Measurements from ENCODE around the gene AIFM3. TPM values are rescaled to one million over a fixed set of nuclear protein-coding genes. Genes with fewer than 3 reads are reported as not detected.

Gene AIFM3
- total RNA-seq, 1 donor from 2014 or later: 0.64 TPM

GRCh38 chr22:20956258-20957101 is 10.6 kb upstream of the AIFM3 start:
- TF ChIP-seq, protein P1, sequence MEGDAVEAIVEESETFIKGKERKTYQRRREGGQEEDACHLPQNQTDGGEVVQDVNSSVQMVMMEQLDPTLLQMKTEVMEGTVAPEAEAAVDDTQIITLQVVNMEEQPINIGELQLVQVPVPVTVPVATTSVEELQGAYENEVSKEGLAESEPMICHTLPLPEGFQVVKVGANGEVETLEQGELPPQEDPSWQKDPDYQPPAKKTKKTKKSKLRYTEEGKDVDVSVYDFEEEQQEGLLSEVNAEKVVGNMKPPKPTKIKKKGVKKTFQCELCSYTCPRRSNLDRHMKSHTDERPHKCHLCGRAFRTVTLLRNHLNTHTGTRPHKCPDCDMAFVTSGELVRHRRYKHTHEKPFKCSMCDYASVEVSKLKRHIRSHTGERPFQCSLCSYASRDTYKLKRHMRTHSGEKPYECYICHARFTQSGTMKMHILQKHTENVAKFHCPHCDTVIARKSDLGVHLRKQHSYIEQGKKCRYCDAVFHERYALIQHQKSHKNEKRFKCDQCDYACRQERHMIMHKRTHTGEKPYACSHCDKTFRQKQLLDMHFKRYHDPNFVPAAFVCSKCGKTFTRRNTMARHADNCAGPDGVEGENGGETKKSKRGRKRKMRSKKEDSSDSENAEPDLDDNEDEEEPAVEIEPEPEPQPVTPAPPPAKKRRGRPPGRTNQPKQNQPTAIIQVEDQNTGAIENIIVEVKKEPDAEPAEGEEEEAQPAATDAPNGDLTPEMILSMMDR (IDR thresholded peaks at IDR 0.05; ENCODE audit: partially characterized antibody, unreplicated experiment): no peak
- Mint-ChIP-seq H3K27ac (ENCODE audit: unreplicated experiment) (no peak overlapping the region), H3K4me3 (ENCODE audit: unreplicated experiment) (peak overlapping the region; percentile 61), H3K36me3 (ENCODE audit: unreplicated experiment) (no peaks in the 10 kb centered on the region), H3K9me3 (ENCODE audit: unreplicated experiment) (peaks cover 16% of the 10 kb centered on the region), H3K4me1 (ENCODE audit: low read depth, unreplicated experiment) (peaks cover 21% of the 10 kb centered on the region), H3K27me3 (ENCODE audit: unreplicated experiment) (peaks cover 16% of the 10 kb centered on the region)
- DNase-seq: no peak

DNA sequence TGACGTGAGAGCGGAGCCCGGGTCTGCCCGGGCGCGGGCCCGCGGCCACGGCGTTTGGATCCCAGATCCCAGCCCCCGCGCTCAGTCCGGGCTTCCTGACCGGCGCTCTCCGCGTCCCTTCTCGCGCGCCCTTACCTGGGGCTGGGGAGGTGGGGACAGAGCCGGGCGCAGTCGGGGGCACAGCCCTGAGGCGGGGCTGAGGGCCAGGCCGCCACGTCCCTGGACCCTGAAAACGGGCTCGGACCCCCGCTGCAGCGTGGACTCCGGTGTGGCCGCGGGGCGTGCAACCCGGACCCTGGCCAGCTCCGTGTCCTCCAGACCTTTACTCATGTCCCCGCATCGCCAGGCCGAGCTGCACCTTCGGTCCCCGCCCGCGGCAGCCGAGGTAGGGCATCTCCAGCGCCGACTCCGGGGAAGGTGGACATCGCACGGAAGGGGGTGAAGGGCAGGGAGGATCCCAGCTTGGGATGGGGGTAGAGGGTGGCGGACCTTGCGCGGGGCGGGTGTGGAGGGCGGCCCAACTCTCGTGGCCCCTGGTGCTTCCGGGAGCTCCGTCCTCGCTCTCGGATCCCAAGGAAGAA is 9.9 kb upstream of the AIFM3 start:
- Mint-ChIP-seq H3K27me3 (ENCODE audit: unreplicated experiment) (peaks cover 16% of the 10 kb centered on the region), H3K9me3 (ENCODE audit: unreplicated experiment) (peaks cover 13% of the 10 kb centered on the region), H3K27ac (ENCODE audit: unreplicated experiment) (no peak overlapping the region), H3K36me3 (ENCODE audit: unreplicated experiment) (no peaks in the 10 kb centered on the region), H3K4me1 (ENCODE audit: low read depth, unreplicated experiment) (peaks cover 14% of the 10 kb centered on the region), H3K4me3 (ENCODE audit: unreplicated experiment) (peak overlapping the region; percentile 64)
- TF ChIP-seq, protein P1 (IDR thresholded peaks at IDR 0.05; ENCODE audit: partially characterized antibody, unreplicated experiment): no peak
- no peak for DNase-seq

GRCh38 chr22:20957683-20958431 is 9.2 kb upstream of the AIFM3 start:
- H3K27ac Mint-ChIP-seq (ENCODE audit: unreplicated experiment): peak overlapping the region; percentile 38
- TF ChIP-seq, protein P1 (IDR thresholded peaks at IDR 0.05; ENCODE audit: partially characterized antibody, unreplicated experiment): no peak
- peaks cover 11% of the 10 kb centered on the region for H3K27me3 Mint-ChIP-seq (ENCODE audit: unreplicated experiment)
- peak overlapping the region; percentile 64 for H3K4me3 Mint-ChIP-seq (ENCODE audit: unreplicated experiment)
- H3K9me3 Mint-ChIP-seq (ENCODE audit: unreplicated experiment): peaks cover 10% of the 10 kb centered on the region
- DNase-seq: peak; percentile 46
- H3K4me1 Mint-ChIP-seq (ENCODE audit: low read depth, unreplicated experiment): peaks cover 8% of the 10 kb centered on the region
- H3K36me3 Mint-ChIP-seq (ENCODE audit: unreplicated experiment): no peaks in the 10 kb centered on the region

DNA sequence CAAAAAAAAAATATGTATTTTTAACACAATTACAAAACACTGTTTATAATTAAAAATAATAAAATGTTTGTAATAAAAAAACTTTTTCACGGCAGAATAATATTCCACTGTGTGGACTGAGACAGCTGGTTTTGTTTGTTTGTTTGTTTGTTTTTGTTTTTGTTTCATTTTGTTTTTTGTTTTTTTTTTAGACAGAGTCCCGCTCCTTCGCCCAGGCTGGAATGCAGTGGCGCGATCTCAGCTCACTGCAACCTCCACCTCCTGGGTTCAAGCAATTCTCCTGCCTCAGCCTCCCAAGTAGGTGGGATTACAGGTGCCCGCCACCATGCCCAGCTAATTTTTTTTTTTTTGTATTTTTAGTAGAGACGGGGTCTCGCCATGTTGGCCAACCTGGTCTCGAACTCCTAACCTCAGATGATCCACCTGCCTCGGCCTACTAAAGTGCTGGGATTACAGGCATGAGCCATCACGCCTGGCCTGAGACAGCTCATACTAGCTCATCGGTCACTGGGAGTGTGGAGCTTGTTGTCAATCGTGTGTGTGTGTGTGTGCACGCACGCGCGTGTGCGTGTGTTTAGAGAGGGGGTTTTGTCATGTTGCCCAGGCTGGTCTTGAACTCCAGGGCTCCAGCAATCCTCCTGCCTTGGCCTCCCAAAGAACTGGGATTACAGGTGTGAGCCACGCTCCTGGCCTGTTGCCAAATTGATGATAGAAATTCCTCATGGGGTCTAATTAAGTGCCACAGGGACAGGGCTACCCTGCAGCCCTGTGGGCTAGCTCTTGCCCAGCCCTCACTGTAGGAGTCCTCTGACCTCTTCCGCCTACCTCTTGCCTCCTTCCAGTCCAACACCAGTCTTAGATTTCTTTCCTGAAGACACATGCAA is 7.2 kb upstream of the AIFM3 start:
- H3K36me3 Mint-ChIP-seq (ENCODE audit: unreplicated experiment): no peaks in the 10 kb centered on the region
- no peak for DNase-seq
- peaks cover 11% of the 10 kb centered on the region for H3K4me1 Mint-ChIP-seq (ENCODE audit: low read depth, unreplicated experiment)
- TF ChIP-seq, protein P1 (IDR thresholded peaks at IDR 0.05; ENCODE audit: partially characterized antibody, unreplicated experiment): no peak
- peaks cover 17% of the 10 kb centered on the region for H3K27me3 Mint-ChIP-seq (ENCODE audit: unreplicated experiment)
- no peak overlapping the region for H3K27ac Mint-ChIP-seq (ENCODE audit: unreplicated experiment)
- peaks cover 8% of the 10 kb centered on the region for H3K9me3 Mint-ChIP-seq (ENCODE audit: unreplicated experiment)
- no peak overlapping the region for H3K4me3 Mint-ChIP-seq (ENCODE audit: unreplicated experiment)
